C4-2B (cell line): ENCODE data around the gene AGPAT4.

ENCODE experiments used
- CTCF ChIP-seq: fragments of 450-650 bp; conservative IDR thresholded peaks from 2 replicates; pipeline ENCODE4 v1.5.1; 2017; ENCODE audit warnings: mild to moderate bottlenecking
- ZFX ChIP-seq: fragments of 450-650 bp; IDR thresholded peaks from 2 replicates; pipeline ENCODE4 v1.6.1; 2017

- TF ChIP-seq CTCF: no peak
- TF ChIP-seq ZFX: no peak
Measured at GRCh38 chr6:161140554-161140875, 133.3 kb downstream of the AGPAT4 start.
